GM18951 (cell line): ENCODE results near the gene C22orf23.
"Not testable (repeated sequence)": the region's sequence is repeated elsewhere in the genome, so short reads cannot be mapped to it uniquely, and the experiment has no call there.

ENCODE experiments used
- POLR2A ChIP-seq: IDR thresholded peaks from 4 replicates; pipeline ENCODE4 v1.6.1; 2011; ENCODE audit warnings: mild to moderate bottlenecking; ENCODE audit not compliant: insufficient read length, insufficient read depth; ENCODE audit errors: extremely low read depth
- in situ Hi-C: fragments of 300-500 bp; cut with MboI; formaldehyde crosslinking; loops from one replicate; pipeline ENCODE4 v1.12.0; 2022; ENCODE audit warnings: low sequenced_read_pairs, mixed read lengths, inconsistent platforms; ENCODE audit not compliant: unreplicated experiment

C22orf23 gene

DNA sequence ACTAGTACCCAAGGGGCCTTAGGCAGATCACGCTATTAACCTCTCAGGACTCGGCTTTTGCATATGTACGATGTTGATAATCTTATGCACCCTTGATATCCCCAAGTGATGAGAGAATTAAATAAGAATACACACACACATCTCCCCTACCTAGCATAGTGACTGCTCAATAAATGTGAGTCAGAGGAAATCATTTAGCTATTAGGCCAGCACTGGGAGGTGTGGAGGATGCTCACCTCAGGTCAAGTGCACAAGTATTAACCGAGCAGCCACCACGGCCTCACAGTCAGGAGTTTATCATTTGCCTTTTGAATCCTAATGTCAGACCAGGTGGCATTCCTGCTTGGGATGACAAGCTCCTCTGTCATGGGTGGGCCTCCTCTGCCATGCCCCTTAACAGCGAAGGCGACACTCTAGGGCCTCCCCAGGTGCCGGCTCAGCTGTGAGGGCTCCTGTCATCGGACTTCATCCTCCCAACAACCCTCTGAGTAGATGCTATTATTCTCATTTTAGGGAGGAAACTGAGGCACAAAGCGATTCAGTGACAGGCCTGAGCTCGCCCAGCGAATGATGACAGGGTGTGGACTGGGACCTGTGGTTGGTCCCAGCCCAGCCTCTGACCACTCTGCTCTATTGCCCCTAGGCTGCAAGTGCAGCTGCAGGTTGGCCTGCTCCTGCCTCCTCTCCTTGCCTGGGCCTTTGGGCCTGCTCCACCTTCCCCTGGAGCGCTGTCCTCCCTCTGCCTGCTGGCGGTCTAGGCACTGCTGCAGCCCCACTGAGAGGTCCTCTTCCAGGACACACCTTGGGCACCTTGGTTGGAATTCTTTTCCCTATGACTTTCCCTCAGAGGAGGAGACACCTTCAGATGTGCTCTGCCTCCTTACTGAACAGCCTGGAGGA, 36.0 kb upstream of the C22orf23 start:
- in situ Hi-C loops = no loop called here
- no peak for TF ChIP-seq POLR2A

DNA sequence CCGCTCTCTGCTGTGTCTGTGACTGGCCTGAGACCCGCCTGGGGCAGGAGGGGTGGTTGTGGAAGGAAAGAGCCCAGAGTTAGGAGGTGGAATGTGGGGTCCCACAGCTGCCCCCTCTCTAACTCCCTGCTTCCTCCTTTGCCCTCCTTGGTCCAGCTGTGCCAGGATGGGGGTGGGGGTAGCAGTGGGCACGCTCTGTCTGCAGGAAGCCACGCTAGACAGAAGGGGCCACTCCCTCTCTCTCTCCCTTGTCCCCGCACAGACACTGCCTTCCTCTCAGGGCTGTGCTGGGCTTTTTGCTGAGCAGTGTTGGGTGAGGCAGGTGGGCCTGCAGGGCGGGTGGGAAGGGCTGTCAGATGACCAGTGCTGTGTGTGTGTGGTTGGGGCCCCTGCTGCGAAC, 33.0 kb upstream of the C22orf23 start:
- in situ Hi-C loops = no loop called here
- TF ChIP-seq POLR2A = no peak

DNA sequence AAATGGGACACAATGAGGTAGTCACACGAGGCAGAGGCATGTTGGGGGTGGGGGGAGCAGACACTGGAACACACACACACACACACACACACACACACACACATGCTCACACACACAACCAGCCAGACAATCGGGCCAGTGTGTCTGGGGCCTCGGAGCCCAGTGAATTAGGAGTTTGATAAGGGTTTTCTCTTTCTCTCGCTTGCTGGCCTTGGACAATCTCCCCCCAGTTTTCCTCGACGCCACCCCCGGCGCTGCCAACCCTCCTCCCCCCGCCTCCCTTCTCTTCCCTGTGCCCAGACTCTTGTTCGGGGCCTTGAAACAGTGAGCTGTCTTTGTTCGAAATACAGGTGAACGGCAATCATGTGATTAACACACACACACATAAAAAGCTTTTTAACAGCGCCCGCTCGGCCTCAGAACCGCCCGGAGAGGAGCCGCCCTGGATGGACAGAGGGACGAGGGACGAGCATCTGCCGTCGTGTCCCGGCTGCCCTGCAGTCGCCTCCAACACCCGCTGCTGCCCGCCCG, 32.4 kb upstream of the C22orf23 start:
- in situ Hi-C loops = no loop called here
- TF ChIP-seq POLR2A = no peak

DNA sequence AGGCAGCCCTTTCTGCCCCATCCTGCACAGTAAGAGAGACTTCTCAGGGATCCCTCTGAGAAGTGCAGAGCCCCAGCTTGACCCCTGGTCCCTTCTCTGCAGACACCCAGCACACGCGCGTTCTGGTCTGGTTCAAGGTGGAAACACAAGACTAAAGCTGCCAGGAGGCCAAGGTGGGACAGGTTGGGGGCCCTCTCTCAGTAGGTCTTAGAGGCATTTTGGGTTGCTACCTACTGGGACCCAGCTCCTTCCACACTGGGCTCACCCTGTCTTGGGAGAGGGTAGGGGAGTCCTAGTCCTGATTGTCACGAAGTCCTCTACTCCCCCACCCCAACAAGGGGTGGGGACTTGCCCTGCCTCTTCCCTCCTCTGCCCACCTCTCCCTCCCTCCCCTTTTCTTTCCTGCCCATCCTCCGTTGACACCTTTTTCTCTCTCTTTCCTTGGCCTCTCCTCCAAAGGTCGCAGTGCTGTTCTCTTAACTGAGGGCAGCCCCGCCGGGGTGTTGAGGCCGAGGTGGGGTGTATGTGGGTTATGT, 31.7 kb upstream of the C22orf23 start:
- in situ Hi-C loops = no loop called here
- no peak for TF ChIP-seq POLR2A

DNA sequence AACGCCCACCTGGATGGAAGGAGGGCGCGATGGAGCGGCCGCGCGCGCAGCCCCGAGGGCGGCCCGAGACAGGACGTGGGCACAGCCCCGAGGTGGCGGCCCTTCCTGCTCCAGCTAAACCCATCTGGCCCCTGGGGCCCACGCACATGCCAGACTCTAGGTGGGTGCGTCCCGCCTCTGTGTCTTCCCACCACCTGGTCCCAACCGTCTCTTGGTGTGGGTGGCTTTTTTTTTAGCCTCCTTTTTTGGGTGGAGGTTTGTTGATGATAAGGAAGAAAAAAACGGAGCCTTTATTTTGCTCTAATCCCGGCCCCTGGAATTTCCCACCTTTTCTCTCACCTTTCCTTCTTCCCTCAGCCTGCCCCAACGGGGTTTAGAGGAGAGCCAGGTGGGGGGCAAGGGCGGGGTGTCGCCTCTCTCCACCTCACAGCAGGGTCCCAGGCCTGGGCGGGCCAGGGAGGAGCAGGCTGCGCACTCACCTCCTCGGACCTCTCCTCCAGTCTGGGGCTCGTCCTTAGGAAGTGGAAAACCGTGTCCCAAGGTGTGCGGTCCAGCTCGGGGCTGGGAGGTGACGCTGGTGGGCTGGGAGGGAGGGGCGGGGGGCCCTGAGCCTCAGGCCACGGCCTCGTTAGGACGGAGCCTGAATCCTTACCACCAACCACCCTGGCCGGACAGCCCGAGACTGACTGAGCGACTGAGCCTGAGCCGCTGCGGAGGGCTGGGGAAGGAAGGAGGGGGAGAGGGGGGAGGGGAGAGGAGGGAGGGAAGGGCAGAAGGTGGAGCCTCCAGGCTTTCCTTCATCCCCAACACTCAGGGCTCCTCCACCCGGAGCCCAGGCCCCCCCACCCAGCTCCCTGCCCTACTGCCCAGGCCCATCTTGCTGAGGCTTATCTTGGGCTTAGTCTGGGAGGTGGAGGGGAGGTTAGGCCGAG, 30.7 kb upstream of the C22orf23 start, which contains the start of gene SOX10:
TSS of gene SOX10 (minus strand) at position 696 of the 932 bp plus-strand sequence. CDS start 771 bp downstream, outside the sequence.
- no peak for TF ChIP-seq POLR2A
- in situ Hi-C loops = no loop called here

DNA sequence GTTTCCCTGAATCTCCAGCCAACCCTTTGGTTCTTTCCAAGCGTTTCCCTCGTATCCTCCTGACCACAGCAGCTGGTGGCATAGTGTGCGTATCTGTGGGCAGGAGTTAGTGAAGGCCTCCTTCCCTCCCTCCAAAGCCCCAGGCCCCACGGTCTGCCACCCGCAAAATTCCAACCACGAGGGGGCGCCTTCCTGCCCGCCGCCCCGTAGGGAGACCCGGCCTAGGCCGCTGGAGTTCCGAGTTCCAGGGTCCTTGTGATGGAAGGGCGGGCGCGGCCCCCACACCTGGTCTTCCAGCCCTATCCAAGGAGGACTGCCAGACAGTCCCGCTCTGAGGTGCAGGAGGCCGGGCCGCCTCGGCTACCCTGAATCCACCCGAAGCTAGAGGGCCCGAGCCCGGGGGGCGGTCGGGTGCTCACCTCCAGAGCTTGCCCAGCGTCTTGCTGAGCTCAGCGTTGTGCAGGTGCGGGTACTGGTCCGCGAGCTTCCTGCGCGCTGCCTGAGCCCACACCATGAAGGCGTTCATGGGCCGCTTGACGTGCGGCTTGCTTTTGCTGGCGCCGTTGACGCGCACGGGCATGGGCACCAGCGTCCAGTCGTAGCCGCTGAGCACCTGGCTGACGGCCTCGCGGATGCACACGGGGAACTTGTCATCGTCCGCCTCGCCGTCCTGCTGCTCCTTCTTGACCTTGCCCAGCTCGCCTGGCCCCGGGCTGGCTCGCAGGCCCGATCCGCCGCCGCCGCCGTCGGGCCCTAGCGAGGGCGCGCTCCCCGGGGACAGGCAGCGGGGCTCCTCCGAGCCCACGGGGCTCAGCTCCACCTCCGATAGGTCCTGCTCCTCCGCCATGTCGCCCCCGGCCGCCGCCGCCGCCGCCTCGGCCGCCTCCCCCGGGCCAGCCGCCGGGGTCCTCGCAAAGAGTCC, 29.8 kb upstream of the C22orf23 start:
- in situ Hi-C loops = no loop called here
- no peak for TF ChIP-seq POLR2A

DNA sequence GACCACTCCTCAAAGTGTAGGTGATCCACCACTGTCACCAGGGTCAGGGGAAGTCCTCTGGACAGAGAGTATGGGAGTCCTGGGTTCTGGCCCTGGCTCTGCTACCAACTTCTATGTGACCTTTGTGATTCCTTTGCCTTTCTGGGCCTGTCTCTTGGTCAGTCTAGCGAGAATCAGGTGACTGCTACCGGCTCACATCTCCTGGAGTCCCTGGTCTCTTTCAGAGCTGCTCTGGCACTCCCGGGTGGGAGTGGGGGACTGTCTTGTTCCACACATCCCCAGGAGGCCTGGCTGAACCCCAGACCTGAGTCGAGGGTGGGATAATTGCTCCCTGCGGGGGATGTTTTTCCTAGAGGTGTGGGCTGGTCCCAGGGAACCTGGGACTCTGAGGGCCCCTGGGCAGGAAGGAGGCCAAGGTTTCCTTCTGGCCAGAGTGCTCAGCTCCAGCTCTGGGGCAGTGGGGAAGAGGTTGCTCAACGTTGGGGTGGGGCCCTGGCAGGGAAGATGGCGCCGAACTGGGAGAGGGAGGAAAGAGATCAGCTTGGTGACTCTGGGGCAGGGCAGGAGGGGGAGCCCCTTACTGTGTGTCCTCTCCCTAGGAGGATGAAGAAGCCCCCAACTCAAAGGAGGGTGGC, 28.9 kb upstream of the C22orf23 start:
- TF ChIP-seq POLR2A = no peak
- in situ Hi-C loops = no loop called here

DNA sequence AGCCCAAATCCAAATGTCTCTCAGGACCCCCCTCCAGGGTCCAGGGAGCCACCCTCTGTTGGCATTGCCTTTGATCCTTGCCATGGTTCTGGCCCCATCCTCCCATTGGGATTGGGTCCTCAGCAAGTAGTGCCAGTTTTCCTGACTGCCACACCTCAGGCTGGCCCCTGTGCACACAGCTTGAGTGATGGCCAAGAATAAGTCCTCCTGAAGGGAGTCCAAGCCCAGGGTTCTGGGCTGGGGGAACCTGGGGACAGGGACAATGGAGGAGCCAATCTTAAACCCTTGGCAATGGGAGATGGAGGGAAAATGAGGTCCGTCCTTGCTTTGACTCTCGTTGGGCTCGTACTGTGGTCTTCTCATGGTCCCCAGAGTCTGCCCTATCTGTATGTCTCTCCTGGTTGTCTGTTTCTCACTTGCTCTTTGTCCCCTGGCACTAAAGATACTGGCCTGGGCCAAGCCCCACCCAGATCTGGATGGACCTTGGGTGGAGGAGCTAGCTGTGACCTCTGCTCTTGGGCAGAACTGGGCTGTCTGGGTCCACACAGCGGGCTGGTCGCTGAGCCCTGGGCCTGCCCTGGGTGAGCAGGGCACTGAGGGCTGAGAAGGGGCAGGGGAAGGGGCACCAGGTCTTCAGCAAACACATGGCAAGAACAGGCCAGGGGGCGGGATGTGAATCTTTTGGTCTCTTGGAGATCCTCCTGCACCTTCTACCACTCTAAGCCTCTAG, 28.0 kb upstream of the C22orf23 start:
- in situ Hi-C loops = no loop called here
- no peak for TF ChIP-seq POLR2A

DNA sequence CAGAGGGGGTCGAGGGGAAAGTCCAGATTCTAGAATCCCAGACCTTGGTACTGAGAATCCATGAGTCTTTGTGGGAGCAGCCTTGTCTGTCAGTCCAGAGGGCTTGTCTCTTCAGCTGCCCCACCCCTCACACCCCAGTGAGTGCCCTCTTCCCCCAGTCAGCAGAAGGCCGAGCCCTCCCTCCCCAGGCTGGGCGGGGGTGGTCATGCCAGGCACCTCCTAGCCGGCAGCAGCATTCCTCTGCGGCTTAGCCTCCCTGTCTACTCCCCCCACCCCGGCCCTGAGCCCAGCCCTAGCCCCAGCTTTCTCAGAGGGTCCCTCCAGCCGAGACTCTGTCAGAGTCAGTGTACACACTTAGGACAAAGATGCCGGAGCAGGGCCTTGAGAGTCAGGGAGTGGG, 26.4 kb upstream of the C22orf23 start:
- TF ChIP-seq POLR2A = no peak

DNA sequence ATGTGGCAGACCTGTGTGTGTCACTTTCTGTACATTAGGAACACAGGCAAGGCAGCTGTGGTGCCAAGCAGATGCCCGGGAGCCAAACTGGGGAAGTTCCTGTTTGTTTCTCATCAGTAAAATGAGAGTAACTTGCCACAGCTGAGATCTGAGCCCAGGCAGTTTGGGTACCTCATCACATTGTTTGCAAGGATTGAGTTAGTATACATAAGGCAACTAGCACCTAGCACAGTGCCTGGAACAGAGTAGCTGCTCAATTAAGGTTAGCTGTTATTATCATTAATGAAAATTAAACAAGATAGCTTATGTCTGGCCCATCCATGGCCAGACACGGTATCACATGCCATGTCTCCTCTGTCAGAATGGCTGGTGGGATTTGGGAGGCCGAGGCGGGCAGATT, 23.1 kb upstream of the C22orf23 start:
- no peak for TF ChIP-seq POLR2A
- in situ Hi-C loops = no loop called here

More for the DNA sequence above, 26.4 kb upstream of the C22orf23 start:
- in situ Hi-C loops = no loop called here

DNA sequence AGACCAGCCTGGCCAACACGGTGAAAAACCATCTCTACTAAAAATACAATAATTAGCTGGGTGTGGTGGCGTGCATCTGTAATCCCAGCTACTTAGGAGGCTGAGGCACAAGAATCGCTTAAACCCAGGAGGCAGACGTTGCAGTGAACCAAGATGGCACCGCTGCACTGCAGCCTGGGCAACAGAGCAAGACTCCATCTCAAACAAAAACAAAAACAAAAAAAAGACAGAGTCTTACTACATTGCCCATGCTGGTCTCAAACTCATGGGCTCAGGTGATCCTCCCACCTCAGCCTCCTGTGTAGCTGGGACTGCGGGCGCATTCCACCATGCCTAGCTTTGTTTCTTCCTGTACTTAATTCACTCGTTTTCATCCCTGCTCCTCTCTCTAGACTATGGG, 22.6 kb upstream of the C22orf23 start:
- in situ Hi-C loops = not testable (repeated sequence)
